ENCODE results near the gene TXLNB.

Gene TXLNB

GRCh38 chr6:139308936-139309603 lies 17.3 kb upstream of the TXLNB start:
- no peak for DNase-seq (ENCODE audit: extremely low read depth, low read depth)
- TF ChIP-seq CTCF (IDR thresholded peaks at IDR 0.05; ENCODE audit: low read depth, low read length): no peak

- DNase-seq (ENCODE audit: extremely low read depth, low read depth): no peak
- no peak for TF ChIP-seq CTCF (IDR thresholded peaks at IDR 0.05; ENCODE audit: low read depth, low read length)
Observed at GRCh38 chr6:139308286-139308916, 16.6 kb upstream of the TXLNB start.

- DNase-seq (ENCODE audit: extremely low read depth, low read depth): no peak
- TF ChIP-seq CTCF (IDR thresholded peaks at IDR 0.05; ENCODE audit: low read depth, low read length): no peak
Observed at GRCh38 chr6:139306291-139306981, 14.6 kb upstream of the TXLNB start.

GRCh38 chr6:139303185-139303584 lies 11.4 kb upstream of the TXLNB start:
- TF ChIP-seq CTCF (IDR thresholded peaks at IDR 0.05; ENCODE audit: low read depth, low read length): no peak
- no peak for DNase-seq (ENCODE audit: extremely low read depth, low read depth)

GRCh38 chr6:139297921-139298320 lies 6.1 kb upstream of the TXLNB start:
- TF ChIP-seq CTCF (IDR thresholded peaks at IDR 0.05; ENCODE audit: low read depth, low read length): no peak
- DNase-seq (ENCODE audit: extremely low read depth, low read depth): no peak

- DNase-seq (ENCODE audit: extremely low read depth, low read depth): no peak
- TF ChIP-seq CTCF (IDR thresholded peaks at IDR 0.05; ENCODE audit: low read depth, low read length): no peak
Observed at GRCh38 chr6:139296927-139297326, 5.1 kb upstream of the TXLNB start.

GRCh38 chr6:139295901-139296300 lies 4.1 kb upstream of the TXLNB start:
- DNase-seq (ENCODE audit: extremely low read depth, low read depth): no peak
- TF ChIP-seq CTCF (IDR thresholded peaks at IDR 0.05; ENCODE audit: low read depth, low read length): no peak
